ENCODE results near the gene TEC.

DNA sequence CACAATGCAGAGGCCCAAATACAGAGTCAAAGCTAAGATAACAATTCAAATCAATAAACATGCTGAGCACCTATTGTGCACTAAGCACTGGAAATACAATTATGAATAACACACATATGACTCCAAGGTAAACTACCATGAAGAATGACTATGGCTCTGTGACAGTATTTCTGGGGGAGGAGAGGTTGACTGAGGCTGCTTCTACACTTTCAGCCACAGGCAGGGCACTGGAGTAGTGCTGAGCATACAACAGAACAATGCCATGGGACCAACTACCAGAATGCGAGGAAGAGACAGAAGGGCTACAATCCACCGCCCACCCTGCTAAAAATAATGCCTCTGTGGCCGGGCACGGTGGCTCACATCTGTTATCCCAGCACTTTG is 13.7 kb downstream of the TEC start:
- TF ChIP-seq, protein P1, sequence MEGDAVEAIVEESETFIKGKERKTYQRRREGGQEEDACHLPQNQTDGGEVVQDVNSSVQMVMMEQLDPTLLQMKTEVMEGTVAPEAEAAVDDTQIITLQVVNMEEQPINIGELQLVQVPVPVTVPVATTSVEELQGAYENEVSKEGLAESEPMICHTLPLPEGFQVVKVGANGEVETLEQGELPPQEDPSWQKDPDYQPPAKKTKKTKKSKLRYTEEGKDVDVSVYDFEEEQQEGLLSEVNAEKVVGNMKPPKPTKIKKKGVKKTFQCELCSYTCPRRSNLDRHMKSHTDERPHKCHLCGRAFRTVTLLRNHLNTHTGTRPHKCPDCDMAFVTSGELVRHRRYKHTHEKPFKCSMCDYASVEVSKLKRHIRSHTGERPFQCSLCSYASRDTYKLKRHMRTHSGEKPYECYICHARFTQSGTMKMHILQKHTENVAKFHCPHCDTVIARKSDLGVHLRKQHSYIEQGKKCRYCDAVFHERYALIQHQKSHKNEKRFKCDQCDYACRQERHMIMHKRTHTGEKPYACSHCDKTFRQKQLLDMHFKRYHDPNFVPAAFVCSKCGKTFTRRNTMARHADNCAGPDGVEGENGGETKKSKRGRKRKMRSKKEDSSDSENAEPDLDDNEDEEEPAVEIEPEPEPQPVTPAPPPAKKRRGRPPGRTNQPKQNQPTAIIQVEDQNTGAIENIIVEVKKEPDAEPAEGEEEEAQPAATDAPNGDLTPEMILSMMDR (IDR thresholded peaks at IDR 0.05): no peak
- no peak for TF ChIP-seq POLR2A (IDR thresholded peaks at IDR 0.05)

All from thyroid gland (tissue), 4 donors.